Measurements from ENCODE around the gene ELAVL2.
A peak's percentile ranks its signal among the peaks of the same experiment; 100 is the strongest.

The ELAVL2 gene

GRCh38 chr9:23826120-23826629 is at the start of gene ELAVL2:
Gene ELAVL2, minus strand, starts transcription at chr9:23826240. Its CDS starts 64,006 bp downstream, at chr9:23762234.
- peak; percentile 97 for DNase-seq (ENCODE audit: low read depth, low spot score)

GRCh38 chr9:23858234-23858633 is 32.2 kb upstream of the ELAVL2 start:
- H3K27ac ChIP-seq = no peak overlapping the region
- DNase-seq (ENCODE audit: low read depth, low spot score) = no peak

More at GRCh38 chr9:23826120-23826629, at the start of gene ELAVL2:
- H3K27ac ChIP-seq = no peak within 1 kb of the TSS

- no peak overlapping the region for H3K27ac ChIP-seq
- no peak for DNase-seq (ENCODE audit: low read depth, low spot score)
Measured at GRCh38 chr9:23855873-23856604, 30.0 kb upstream of the ELAVL2 start.

GRCh38 chr9:23850690-23851629 is 24.9 kb upstream of the ELAVL2 start:
- DNase-seq (ENCODE audit: low read depth, low spot score) = no peak
- no peak overlapping the region for H3K27ac ChIP-seq

GRCh38 chr9:23850242-23850689 is 24.2 kb upstream of the ELAVL2 start:
- DNase-seq (ENCODE audit: low read depth, low spot score) = no peak
- no peak overlapping the region for H3K27ac ChIP-seq

- no peak for DNase-seq (ENCODE audit: low read depth, low spot score)
- H3K27ac ChIP-seq = no peak overlapping the region
Measured at GRCh38 chr9:23849379-23850035, 23.5 kb upstream of the ELAVL2 start.

- no peak for DNase-seq (ENCODE audit: low read depth, low spot score)
- no peak overlapping the region for H3K27ac ChIP-seq
Measured at GRCh38 chr9:23842565-23843129, 16.6 kb upstream of the ELAVL2 start.

- no peak overlapping the region for H3K27ac ChIP-seq
- no peak for DNase-seq (ENCODE audit: low read depth, low spot score)
Measured at GRCh38 chr9:23841304-23841703, 15.3 kb upstream of the ELAVL2 start.

- no peak overlapping the region for H3K27ac ChIP-seq
- DNase-seq (ENCODE audit: low read depth, low spot score) = no peak
Measured at GRCh38 chr9:23837038-23837437, 11.0 kb upstream of the ELAVL2 start.

- H3K27ac ChIP-seq = no peak overlapping the region
- no peak for DNase-seq (ENCODE audit: low read depth, low spot score)
Measured at GRCh38 chr9:23830929-23831730, 5.1 kb upstream of the ELAVL2 start.

GRCh38 chr9:23830476-23830805 is 4.4 kb upstream of the ELAVL2 start:
- no peak overlapping the region for H3K27ac ChIP-seq
- DNase-seq (ENCODE audit: low read depth, low spot score) = no peak

- DNase-seq (ENCODE audit: low read depth, low spot score) = no peak
Measured at GRCh38 chr9:23829580-23830475, 3.8 kb upstream of the ELAVL2 start.

GRCh38 chr9:23825700-23826099 is 340 bp downstream of the ELAVL2 start:
- H3K27ac ChIP-seq = no peak overlapping the region
- no peak for DNase-seq (ENCODE audit: low read depth, low spot score)

More at GRCh38 chr9:23829580-23830475, 3.8 kb upstream of the ELAVL2 start:
- no peak overlapping the region for H3K27ac ChIP-seq

GRCh38 chr9:23824830-23825591 is 1.0 kb downstream of the ELAVL2 start:
- H3K27ac ChIP-seq = no peak overlapping the region
- DNase-seq (ENCODE audit: low read depth, low spot score) = no peak

- no peak overlapping the region for H3K27ac ChIP-seq
- no peak for DNase-seq (ENCODE audit: low read depth, low spot score)
Measured at GRCh38 chr9:23823986-23824829, 1.8 kb downstream of the ELAVL2 start.

GRCh38 chr9:23823269-23823668 is 2.8 kb downstream of the ELAVL2 start:
- H3K27ac ChIP-seq = no peak overlapping the region
- no peak for DNase-seq (ENCODE audit: low read depth, low spot score)

Measured in epithelial cell of prostate (primary cell).